Right lobe of liver (tissue), 6 donors: ENCODE data around the gene KDM1B. TPM values are rescaled to one million over a fixed set of nuclear protein-coding genes. Genes with fewer than 3 reads are reported as not detected.

Experiments used
- ATAC-seq, 4 donors: fragments of 200-7000 bp; cut with Tn5 transposase; one replicate each; pipeline ENCODE4 v1.9.1; 2020; ENCODE audit warnings: mild to moderate bottlenecking in 4 of 4, moderate library complexity in 4 of 4
- DNase-seq, 3 donors: peaks; one replicate each; pipeline ENCODE4 v3.0.0-alpha.2; 2020
- H3K27ac ChIP-seq, 3 donors: fragments of 200-600 bp; one replicate each; pipeline ENCODE4 v1.8.0; 2022
- H3K27me3 ChIP-seq, 2 donors: fragments of 200-600 bp; one replicate each; pipeline ENCODE4 v1.8.0; 2022
- H3K36me3 ChIP-seq, 4 donors: fragments of 200-600 bp; sonication (generic) in 1 of 4; one replicate each; pipeline versions ENCODE4 v1.5.1 to v1.8.0; 2017 to 2022; ENCODE audit warnings: control low read depth in 1 of 4
- H3K4me1 ChIP-seq, 4 donors: fragments of 200-600 bp; sonication (generic) in 1 of 4; one replicate each; pipeline versions ENCODE4 v1.5.1 to v1.8.0; 2017 to 2022; ENCODE audit warnings: control low read depth in 1 of 4
- H3K4me3 ChIP-seq, 3 donors: fragments of 200-600 bp; one replicate each; pipeline ENCODE4 v1.8.0; 2022
- H3K9me3 ChIP-seq, 4 donors: fragments of 200-600 bp; sonication (generic) in 1 of 4; one replicate each; pipeline versions ENCODE4 v1.5.1 to v1.8.0; 2017 to 2022; ENCODE audit warnings: control low read depth in 1 of 4
- POLR2A ChIP-seq: fragments of 450-650 bp; IDR thresholded peaks from one replicate; pipeline ENCODE4 v1.6.1; 2017; ENCODE audit warnings: antibody characterized with exemption, mild to moderate bottlenecking
- WGBS: methylation state at CpG from one replicate; pipeline ENCODE4 v1.1.6; 2018; ENCODE audit warnings: low coverage, low lambda C conversion rate; ENCODE audit not compliant: insufficient coverage; ENCODE audit errors: missing lambda C conversion rate; 5-methylcytosine and 5-hydroxymethylcytosine counted together
- intact Hi-C, 2 donors: fragments of 100-400 bp; cut with DNase I; formaldehyde crosslinking; loops; one replicate each; pipeline versions ENCODE4 v1.11.2 to v1.14.1; 2022
- total RNA-seq, 6 experiments: library from RNA; depleted of rRNA in 2 of 6; stranded (reverse); fragments of >200 nt in 2 of 6; fragmentation: NEBNext Ultra II Directional in 3 of 6; extraction: Animal tissue kit (Norgen Biotek cat#: 25700) in 3 of 6; gene quantifications; one replicate each; pipeline versions ENCODE4 v1.1.0 to v1.2.4, GENCODE V29; 2016 to 2023
- TF ChIP-seq, protein P1 (sequence below), 4 donors: fragments of 200-600 bp in 3 of 4; fragments of 450-650 bp in 1 of 4; IDR thresholded peaks; one replicate each; pipeline versions ENCODE4 v1.5.1 to v1.8.0; 2016 to 2022; ENCODE audit warnings: antibody characterized with exemption in 4 of 4, mild to moderate bottlenecking in 2 of 4
- donor health status: DM: no; HTN: yes; CAD: no.
- donor health status: DM: no; HTN: no; CAD: no.
- donor health status: DM: no; HTN: no; CAD: no.
- donor health status: DM: no; HTN: yes; CAD: no.
- donor health status: DM: no; HTN: yes; CAD: no.

The KDM1B gene
- total RNA-seq, 6 experiments from 2014 or later: 5.0 to 12.1 (median 9.3) TPM

GRCh38 chr6:18189196-18189595 is 34.0 kb downstream of the KDM1B start:
- Histone ChIP-seq H3K4me3 (no peak overlapping the region), H3K36me3 (peaks cover 0 to 9% (median 0%) of the 10 kb centered on the region in 4 donors), H3K27ac (no peak overlapping the region), H3K9me3 (no peaks in the 10 kb centered on the region), H3K27me3 (no peaks in the 10 kb centered on the region), H3K4me1 (peaks cover 0 to 6% (median 0%) of the 10 kb centered on the region in 4 donors)
- DNase-seq: no peak
- intact Hi-C loops: no loop called here
- no peak for ATAC-seq
- no peak for TF ChIP-seq POLR2A
- TF ChIP-seq, protein P1, sequence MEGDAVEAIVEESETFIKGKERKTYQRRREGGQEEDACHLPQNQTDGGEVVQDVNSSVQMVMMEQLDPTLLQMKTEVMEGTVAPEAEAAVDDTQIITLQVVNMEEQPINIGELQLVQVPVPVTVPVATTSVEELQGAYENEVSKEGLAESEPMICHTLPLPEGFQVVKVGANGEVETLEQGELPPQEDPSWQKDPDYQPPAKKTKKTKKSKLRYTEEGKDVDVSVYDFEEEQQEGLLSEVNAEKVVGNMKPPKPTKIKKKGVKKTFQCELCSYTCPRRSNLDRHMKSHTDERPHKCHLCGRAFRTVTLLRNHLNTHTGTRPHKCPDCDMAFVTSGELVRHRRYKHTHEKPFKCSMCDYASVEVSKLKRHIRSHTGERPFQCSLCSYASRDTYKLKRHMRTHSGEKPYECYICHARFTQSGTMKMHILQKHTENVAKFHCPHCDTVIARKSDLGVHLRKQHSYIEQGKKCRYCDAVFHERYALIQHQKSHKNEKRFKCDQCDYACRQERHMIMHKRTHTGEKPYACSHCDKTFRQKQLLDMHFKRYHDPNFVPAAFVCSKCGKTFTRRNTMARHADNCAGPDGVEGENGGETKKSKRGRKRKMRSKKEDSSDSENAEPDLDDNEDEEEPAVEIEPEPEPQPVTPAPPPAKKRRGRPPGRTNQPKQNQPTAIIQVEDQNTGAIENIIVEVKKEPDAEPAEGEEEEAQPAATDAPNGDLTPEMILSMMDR (IDR thresholded peaks at IDR 0.05): no peak
- 50% methylated on average over 2 of the region's 2 CpGs for WGBS

GRCh38 chr6:18192026-18192425 is 36.8 kb downstream of the KDM1B start:
- DNase-seq: no peak
- H3K4me3 ChIP-seq: no peak overlapping the region
- peaks cover 0 to 10% (median 0%) of the 10 kb centered on the region in 4 donors for H3K36me3 ChIP-seq
- TF ChIP-seq, protein P1 (IDR thresholded peaks at IDR 0.05): no peak
- TF ChIP-seq POLR2A: no peak
- H3K27me3 ChIP-seq: no peaks in the 10 kb centered on the region
- ATAC-seq: no peak
- no peaks in the 10 kb centered on the region for H3K9me3 ChIP-seq
- H3K27ac ChIP-seq: no peak overlapping the region
- intact Hi-C loops: no loop called here
- WGBS: 87% methylated on average over 3 of the region's 3 CpGs
- no peaks in the 10 kb centered on the region for H3K4me1 ChIP-seq

DNA sequence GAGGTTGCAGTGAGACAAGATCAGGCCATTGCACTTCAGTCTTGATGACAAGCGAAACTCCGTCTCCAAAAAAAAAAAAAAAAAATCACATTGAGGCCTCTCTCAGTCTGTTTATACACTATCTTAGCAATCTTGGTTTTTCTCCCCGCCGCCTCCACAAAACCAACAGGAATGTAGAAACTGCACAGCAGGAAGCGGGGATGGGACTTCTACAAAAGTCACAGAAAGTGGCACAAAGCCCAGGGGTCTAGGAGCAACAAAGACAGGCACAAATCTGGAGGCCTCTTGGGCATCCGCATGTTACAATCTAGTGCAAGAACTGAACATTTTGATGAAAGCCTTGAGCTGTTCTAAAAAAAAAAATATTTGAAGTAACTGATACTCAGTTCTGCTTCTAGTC is 48.6 kb downstream of the KDM1B start:
- TF ChIP-seq, protein P1 (IDR thresholded peaks at IDR 0.05): no peak
- TF ChIP-seq POLR2A: no peak
- ATAC-seq: no peak
- intact Hi-C loops: no loop called here
- no peaks in the 10 kb centered on the region for H3K27me3 ChIP-seq
- DNase-seq: no peak
- H3K4me3 ChIP-seq: no peak overlapping the region
- peaks cover 0 to 20% (median 4%) of the 10 kb centered on the region in 4 donors for H3K36me3 ChIP-seq
- H3K27ac ChIP-seq: no peak overlapping the region
- H3K9me3 ChIP-seq: no peaks in the 10 kb centered on the region
- H3K4me1 ChIP-seq: peaks cover 0 to 15% (median 6%) of the 10 kb centered on the region in 4 donors
- WGBS: 94% methylated on average over 4 of the region's 6 CpGs

DNA sequence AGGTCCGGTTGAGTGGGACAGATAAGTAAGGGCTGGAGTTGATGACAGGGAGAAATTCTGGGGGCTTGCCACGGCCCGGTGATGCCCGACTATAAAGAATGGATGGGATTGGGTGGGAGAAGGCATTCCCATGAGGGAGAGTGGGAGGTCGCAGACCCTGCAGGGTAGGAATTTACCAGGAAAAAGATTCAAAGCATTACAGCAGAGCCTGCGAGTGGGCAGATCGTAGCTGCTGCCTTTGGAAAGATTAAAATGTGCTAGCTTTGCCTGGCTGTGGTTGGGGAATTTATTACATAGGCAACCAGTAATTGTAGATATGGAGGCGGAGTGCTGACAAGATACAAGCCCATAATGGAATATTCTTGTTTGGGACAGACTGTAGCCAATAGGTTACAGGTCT is 49.5 kb downstream of the KDM1B start:
- 89% methylated on average over 8 of the region's 8 CpGs for WGBS
- no peak for DNase-seq
- Histone ChIP-seq H3K4me1 (peaks cover 0 to 22% (median 11%) of the 10 kb centered on the region in 4 donors), H3K27me3 (no peaks in the 10 kb centered on the region), H3K36me3 (peaks cover 0 to 16% (median 4%) of the 10 kb centered on the region in 4 donors), H3K27ac (no peak overlapping the region), H3K4me3 (no peak overlapping the region), H3K9me3 (no peaks in the 10 kb centered on the region)
- TF ChIP-seq POLR2A: no peak
- TF ChIP-seq, protein P1 (IDR thresholded peaks at IDR 0.05): no peak
- ATAC-seq: no peak
- intact Hi-C loops: no loop called here

DNA sequence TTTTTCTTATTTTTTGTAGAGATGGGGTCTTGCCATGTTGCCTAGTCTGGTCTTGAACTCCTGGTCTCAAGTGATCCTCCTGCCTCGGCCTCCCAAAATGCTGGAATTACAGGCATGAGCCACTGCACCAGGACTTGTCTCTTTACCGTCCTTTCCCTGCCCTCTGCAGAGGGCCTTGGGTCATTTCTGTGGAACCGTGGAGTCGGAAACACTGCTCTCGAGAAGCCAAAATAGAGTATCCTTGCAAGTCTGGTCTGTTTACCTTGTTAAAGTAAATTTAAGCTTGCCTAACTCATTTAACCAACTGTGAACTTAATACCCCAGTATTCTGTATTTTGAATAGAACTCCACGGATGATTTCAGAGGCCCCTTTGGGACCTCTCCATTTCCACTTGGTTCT is 51.4 kb downstream of the KDM1B start:
- WGBS: 22% methylated on average over 5 of the region's 6 CpGs
- ATAC-seq: peak in 3 of 4 donors; percentile 25 to 59 (median 44)

More for the DNA sequence above, 51.4 kb downstream of the KDM1B start:
- DNase-seq: no peak
- H3K27ac ChIP-seq: no peak overlapping the region
- H3K36me3 ChIP-seq: peaks cover 0 to 8% (median 0%) of the 10 kb centered on the region in 4 donors
- H3K4me1 ChIP-seq: peaks cover 0 to 31% (median 11%) of the 10 kb centered on the region in 4 donors
- H3K27me3 ChIP-seq: no peaks in the 10 kb centered on the region
- no peaks in the 10 kb centered on the region for H3K9me3 ChIP-seq
- H3K4me3 ChIP-seq: no peak overlapping the region
- intact Hi-C loops: no loop called here
- TF ChIP-seq POLR2A: no peak
- TF ChIP-seq, protein P1 (IDR thresholded peaks at IDR 0.05): no peak
